OCI-LY3 (cell line): ENCODE measurements around the gene ELOB.

Source experiments
- EZH2phosphoT487 ChIP-seq: fragments of 200-600 bp; shearing (Covaris generic); IDR thresholded peaks from 2 replicates; pipeline ENCODE4 v1.6.1; 2018; ENCODE audit warnings: antibody characterized with exemption, mixed run types, low read depth
- TF ChIP-seq, protein P1 (sequence below): fragments of 200-600, 300-600 bp; sonication (generic); IDR thresholded peaks from 2 replicates; pipeline ENCODE4 v1.5.1; 2014; ENCODE audit warnings: antibody characterized with exemption, low read length, low read depth

DNA sequence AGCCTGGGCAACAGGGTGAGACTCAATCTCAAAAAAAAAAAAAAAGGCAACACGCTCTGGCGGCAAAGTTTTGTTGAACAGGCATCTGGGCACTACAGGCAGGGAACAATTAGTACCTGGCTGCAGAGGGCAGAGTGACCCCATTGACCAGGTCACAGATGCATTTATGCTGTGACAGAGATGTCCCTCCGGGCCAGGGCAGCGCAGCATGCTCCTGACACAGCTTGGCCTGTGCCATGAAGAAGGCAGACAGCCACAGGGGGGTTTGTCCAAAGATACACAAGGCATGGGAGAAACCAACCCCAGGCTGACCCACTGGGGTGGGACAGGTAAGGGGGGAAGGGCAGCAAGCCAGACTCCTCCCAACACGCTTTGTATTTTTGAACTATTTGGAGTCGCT is 32.4 kb downstream of the ELOB start:
- TF ChIP-seq, protein P1, sequence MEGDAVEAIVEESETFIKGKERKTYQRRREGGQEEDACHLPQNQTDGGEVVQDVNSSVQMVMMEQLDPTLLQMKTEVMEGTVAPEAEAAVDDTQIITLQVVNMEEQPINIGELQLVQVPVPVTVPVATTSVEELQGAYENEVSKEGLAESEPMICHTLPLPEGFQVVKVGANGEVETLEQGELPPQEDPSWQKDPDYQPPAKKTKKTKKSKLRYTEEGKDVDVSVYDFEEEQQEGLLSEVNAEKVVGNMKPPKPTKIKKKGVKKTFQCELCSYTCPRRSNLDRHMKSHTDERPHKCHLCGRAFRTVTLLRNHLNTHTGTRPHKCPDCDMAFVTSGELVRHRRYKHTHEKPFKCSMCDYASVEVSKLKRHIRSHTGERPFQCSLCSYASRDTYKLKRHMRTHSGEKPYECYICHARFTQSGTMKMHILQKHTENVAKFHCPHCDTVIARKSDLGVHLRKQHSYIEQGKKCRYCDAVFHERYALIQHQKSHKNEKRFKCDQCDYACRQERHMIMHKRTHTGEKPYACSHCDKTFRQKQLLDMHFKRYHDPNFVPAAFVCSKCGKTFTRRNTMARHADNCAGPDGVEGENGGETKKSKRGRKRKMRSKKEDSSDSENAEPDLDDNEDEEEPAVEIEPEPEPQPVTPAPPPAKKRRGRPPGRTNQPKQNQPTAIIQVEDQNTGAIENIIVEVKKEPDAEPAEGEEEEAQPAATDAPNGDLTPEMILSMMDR = no peak
- TF ChIP-seq EZH2phosphoT487 = no peak
